ENCODE measurements around the gene BAHCC1. TPM values are rescaled to one million over a fixed set of nuclear protein-coding genes. Genes with fewer than 3 reads are reported as not detected.

BAHCC1 gene
- total and polyA plus RNA-seq, 11 donors = 6.0 to 19.6 (median 8.9) TPM

DNA sequence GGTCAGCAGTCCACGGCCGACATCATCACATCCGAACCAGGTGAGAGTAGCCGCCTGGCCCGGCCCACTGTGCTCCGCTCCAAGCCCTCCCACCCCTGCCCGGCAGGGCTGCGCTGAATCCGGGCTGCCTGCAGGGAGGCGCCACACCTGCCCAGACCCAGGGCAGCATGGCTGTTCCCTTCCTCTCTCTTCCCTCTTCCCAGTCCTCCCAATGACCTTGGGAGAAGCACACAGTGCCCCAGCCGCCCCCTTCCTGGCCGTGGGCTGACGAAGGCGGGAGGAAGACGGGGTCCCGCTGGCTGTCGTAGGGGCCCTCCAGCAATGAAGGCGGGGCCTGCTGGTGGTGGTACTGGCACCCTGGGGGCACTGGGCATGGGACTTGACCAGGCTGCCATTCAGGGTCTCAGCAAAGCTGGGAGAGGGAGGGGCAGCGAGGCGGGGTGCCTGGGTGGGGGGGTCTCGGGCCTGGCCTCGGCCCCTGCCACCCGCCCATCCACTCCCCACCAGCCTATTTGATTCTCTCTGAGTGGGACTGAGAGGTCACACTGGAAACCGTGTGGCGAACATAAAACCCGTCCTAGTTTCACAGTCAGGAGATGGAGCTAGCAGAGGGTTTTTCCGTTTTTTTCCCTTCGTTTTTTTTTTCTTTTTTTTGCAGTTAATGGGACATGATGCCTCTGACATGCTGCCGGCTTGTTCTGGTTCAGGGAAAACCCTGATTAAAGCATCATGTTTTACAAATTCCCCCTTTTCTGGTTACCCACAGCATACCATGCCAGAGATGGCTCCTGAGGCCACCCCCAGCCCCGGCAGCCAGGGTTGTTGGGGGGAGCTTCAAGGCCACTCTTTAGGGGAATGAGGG is 50.6 kb downstream of the BAHCC1 start:
- WGBS, 4 donors = 87 to 91% (median 90%) methylated on average over 22 to 30 of the region's 30 CpGs
- no peaks in the 10 kb centered on the region for H3K27me3 ChIP-seq
- DNase-seq (no peak), ATAC-seq (no peak)
- H3K36me3 ChIP-seq = peaks cover 0 to 22% (median 5%) of the 10 kb centered on the region in 9 donors
- no peaks in the 10 kb centered on the region for H3K4me1 ChIP-seq
- no peak overlapping the region for H3K4me3 ChIP-seq
- H3K27ac ChIP-seq = no peak overlapping the region
- no peaks in the 10 kb centered on the region for H3K9me3 ChIP-seq
- no peak for TF ChIP-seq POLR2A (IDR thresholded peaks at IDR 0.05)
- TF ChIP-seq, protein P1, sequence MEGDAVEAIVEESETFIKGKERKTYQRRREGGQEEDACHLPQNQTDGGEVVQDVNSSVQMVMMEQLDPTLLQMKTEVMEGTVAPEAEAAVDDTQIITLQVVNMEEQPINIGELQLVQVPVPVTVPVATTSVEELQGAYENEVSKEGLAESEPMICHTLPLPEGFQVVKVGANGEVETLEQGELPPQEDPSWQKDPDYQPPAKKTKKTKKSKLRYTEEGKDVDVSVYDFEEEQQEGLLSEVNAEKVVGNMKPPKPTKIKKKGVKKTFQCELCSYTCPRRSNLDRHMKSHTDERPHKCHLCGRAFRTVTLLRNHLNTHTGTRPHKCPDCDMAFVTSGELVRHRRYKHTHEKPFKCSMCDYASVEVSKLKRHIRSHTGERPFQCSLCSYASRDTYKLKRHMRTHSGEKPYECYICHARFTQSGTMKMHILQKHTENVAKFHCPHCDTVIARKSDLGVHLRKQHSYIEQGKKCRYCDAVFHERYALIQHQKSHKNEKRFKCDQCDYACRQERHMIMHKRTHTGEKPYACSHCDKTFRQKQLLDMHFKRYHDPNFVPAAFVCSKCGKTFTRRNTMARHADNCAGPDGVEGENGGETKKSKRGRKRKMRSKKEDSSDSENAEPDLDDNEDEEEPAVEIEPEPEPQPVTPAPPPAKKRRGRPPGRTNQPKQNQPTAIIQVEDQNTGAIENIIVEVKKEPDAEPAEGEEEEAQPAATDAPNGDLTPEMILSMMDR (IDR thresholded peaks at IDR 0.05) = no peak
- intact Hi-C loops (cut with DNase I) = loop anchor here in 1 of 10 donors (2.0 kb wide), 1 partner anchor 33 kb away; no protein-coding TSS in a partner anchor

DNA sequence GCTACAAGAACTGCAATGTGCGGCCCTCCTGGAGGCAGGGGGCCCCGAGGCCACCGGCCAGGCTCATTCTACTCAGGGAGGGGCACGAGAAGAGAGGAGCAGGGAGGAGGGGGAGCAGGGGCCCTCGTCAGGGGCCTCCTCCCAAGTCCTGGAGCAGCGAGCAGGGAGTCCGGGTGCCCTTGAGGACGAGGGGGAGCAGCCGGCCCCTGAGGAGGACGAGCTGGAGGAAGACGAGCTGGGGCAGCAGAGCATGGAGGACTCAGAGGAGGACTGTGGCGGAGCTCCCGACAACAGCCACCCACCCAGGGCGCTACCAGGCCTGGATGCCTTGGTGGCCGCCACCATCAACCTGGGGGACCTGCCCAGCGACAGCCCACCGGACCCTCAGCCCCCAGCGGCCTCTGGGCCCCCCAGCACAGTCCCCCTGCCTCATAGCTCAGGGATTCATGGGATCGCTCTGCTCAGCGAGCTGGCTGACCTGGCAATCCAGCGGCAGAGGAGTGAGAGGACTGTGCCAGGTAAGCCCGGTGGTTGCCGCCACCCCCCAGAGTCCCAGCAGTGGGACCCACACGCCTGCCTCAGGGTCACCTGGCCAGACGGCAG is 52.2 kb downstream of the BAHCC1 start:
- no peak for ATAC-seq
- DNase-seq = no peak
- WGBS, 4 donors = 93 to 96% (median 96%) methylated on average over 14 to 25 of the region's 25 CpGs
- Histone ChIP-seq H3K27ac (no peak overlapping the region), H3K27me3 (no peaks in the 10 kb centered on the region), H3K4me1 (no peaks in the 10 kb centered on the region), H3K4me3 (no peak overlapping the region), H3K36me3 (peaks cover 0 to 21% (median 4%) of the 10 kb centered on the region in 9 donors), H3K9me3 (no peaks in the 10 kb centered on the region)
- intact Hi-C loops (cut with DNase I) = no loop called here
- TF ChIP-seq, protein P1 (IDR thresholded peaks at IDR 0.05) = no peak
- TF ChIP-seq POLR2A (IDR thresholded peaks at IDR 0.05) = no peak

DNA sequence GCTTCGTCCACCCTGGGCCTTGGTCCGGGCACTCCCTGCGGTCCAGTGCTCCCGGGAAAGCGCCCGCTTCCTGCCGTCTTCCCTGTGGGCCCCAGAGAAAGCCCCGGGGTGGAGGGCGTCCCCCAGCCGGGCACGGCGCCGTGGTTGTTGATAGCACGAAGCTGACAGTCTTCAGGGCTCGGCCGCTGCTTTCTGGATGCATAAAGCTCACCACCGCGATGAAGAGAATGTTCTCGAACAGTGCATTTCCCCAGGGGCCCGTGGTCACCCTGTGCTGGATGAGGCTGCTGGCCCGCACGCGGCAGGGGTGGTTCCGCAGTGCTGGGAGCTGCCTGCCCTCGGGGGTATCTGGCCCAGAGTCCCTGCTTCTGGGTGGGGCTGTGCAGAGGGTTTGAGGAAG is 53.2 kb downstream of the BAHCC1 start:
- Histone ChIP-seq H3K36me3 (peaks cover 0 to 12% (median 0%) of the 10 kb centered on the region in 9 donors), H3K27ac (no peak overlapping the region), H3K9me3 (no peaks in the 10 kb centered on the region), H3K4me3 (no peak overlapping the region), H3K27me3 (no peaks in the 10 kb centered on the region), H3K4me1 (peaks cover 0 to 2% (median 0%) of the 10 kb centered on the region in 12 donors)
- DNase-seq = no peak
- ATAC-seq = no peak
- WGBS, 4 donors = 92 to 94% (median 93%) methylated on average over 19 to 25 of the region's 25 CpGs
- intact Hi-C loops (cut with DNase I) = no loop called here
- no peak for TF ChIP-seq POLR2A (IDR thresholded peaks at IDR 0.05)
- TF ChIP-seq, protein P1 (IDR thresholded peaks at IDR 0.05) = no peak

DNA sequence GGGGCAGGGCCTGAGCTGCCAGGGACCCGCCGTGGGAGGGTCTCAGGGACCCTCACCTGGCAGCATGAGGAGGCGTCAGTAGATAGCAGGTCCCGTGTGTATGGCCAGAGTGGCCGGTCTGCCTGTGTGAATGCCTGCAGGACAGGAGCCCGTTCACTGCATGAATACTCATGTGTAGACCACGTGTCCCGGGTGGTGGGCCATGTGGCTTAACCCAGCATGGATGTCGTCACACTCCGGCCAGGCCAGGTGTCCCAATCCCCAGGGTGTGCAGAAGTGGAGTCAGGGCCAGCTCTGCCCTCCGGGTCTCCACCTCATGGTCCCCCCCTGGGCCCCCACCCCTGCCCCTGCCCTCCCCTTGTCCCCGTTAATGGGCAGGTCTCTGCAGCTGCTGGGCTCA is 53.7 kb downstream of the BAHCC1 start:
- intact Hi-C loops (cut with DNase I) = no loop called here
- ATAC-seq (no peak), DNase-seq (no peak)
- WGBS, 4 donors = 89 to 93% (median 92%) methylated on average over 8 to 12 of the region's 12 CpGs
- TF ChIP-seq, protein P1 (IDR thresholded peaks at IDR 0.05) = no peak
- TF ChIP-seq POLR2A (IDR thresholded peaks at IDR 0.05) = no peak
- Histone ChIP-seq H3K4me3 (no peak overlapping the region), H3K36me3 (peaks cover 0 to 9% (median 0%) of the 10 kb centered on the region in 9 donors), H3K27ac (no peak overlapping the region), H3K27me3 (no peaks in the 10 kb centered on the region), H3K9me3 (no peaks in the 10 kb centered on the region), H3K4me1 (peaks cover 0 to 7% (median 0%) of the 10 kb centered on the region in 12 donors)
